ENCODE results near the gene CSF1.

Gene CSF1

GRCh38 chr1:109885589-109885988 lies 25.1 kb upstream of the CSF1 start:
- no peaks in the 10 kb centered on the region for H3K36me3 ChIP-seq (ENCODE audit: control insufficient read depth, low read depth, low read length)
- H3K27me3 ChIP-seq (ENCODE audit: control insufficient read depth, insufficient read depth, low read length): no peaks in the 10 kb centered on the region
- H3K9me3 ChIP-seq (ENCODE audit: control insufficient read depth, low read depth, low read length): no peaks in the 10 kb centered on the region
- no peak overlapping the region for H3K27ac ChIP-seq (ENCODE audit: low read length)
- H3K4me1 ChIP-seq (ENCODE audit: control insufficient read depth, low read depth, low read length): no peaks in the 10 kb centered on the region
- H3K9ac ChIP-seq (ENCODE audit: low read length): no peak overlapping the region
- H3K4me3 ChIP-seq (ENCODE audit: low read length): no peak overlapping the region

GRCh38 chr1:109886827-109887226 lies 23.8 kb upstream of the CSF1 start:
- no peaks in the 10 kb centered on the region for H3K4me1 ChIP-seq (ENCODE audit: control insufficient read depth, low read depth, low read length)
- no peaks in the 10 kb centered on the region for H3K36me3 ChIP-seq (ENCODE audit: control insufficient read depth, low read depth, low read length)
- no peak overlapping the region for H3K9ac ChIP-seq (ENCODE audit: low read length)
- H3K27me3 ChIP-seq (ENCODE audit: control insufficient read depth, insufficient read depth, low read length): no peaks in the 10 kb centered on the region
- no peak overlapping the region for H3K27ac ChIP-seq (ENCODE audit: low read length)
- H3K9me3 ChIP-seq (ENCODE audit: control insufficient read depth, low read depth, low read length): no peaks in the 10 kb centered on the region
- no peak overlapping the region for H3K4me3 ChIP-seq (ENCODE audit: low read length)

- Histone ChIP-seq H3K36me3 (ENCODE audit: control insufficient read depth, low read depth, low read length) (no peaks in the 10 kb centered on the region), H3K9me3 (ENCODE audit: control insufficient read depth, low read depth, low read length) (no peaks in the 10 kb centered on the region), H3K4me1 (ENCODE audit: control insufficient read depth, low read depth, low read length) (no peaks in the 10 kb centered on the region), H3K4me3 (ENCODE audit: low read length) (no peak overlapping the region), H3K9ac (ENCODE audit: low read length) (no peak overlapping the region), H3K27me3 (ENCODE audit: control insufficient read depth, insufficient read depth, low read length) (no peaks in the 10 kb centered on the region), H3K27ac (ENCODE audit: low read length) (no peak overlapping the region)
Observed at GRCh38 chr1:109887271-109887670, 23.4 kb upstream of the CSF1 start.

GRCh38 chr1:109887884-109888283 lies 22.8 kb upstream of the CSF1 start:
- Histone ChIP-seq H3K4me1 (ENCODE audit: control insufficient read depth, low read depth, low read length) (no peaks in the 10 kb centered on the region), H3K9me3 (ENCODE audit: control insufficient read depth, low read depth, low read length) (no peaks in the 10 kb centered on the region), H3K36me3 (ENCODE audit: control insufficient read depth, low read depth, low read length) (no peaks in the 10 kb centered on the region), H3K27ac (ENCODE audit: low read length) (no peak overlapping the region), H3K4me3 (ENCODE audit: low read length) (no peak overlapping the region), H3K27me3 (ENCODE audit: control insufficient read depth, insufficient read depth, low read length) (no peaks in the 10 kb centered on the region), H3K9ac (ENCODE audit: low read length) (no peak overlapping the region)

GRCh38 chr1:109889094-109889493 lies 21.6 kb upstream of the CSF1 start:
- Histone ChIP-seq H3K27ac (ENCODE audit: low read length) (no peak overlapping the region), H3K27me3 (ENCODE audit: control insufficient read depth, insufficient read depth, low read length) (no peaks in the 10 kb centered on the region), H3K36me3 (ENCODE audit: control insufficient read depth, low read depth, low read length) (no peaks in the 10 kb centered on the region), H3K4me3 (ENCODE audit: low read length) (no peak overlapping the region), H3K9ac (ENCODE audit: low read length) (no peak overlapping the region), H3K9me3 (ENCODE audit: control insufficient read depth, low read depth, low read length) (no peaks in the 10 kb centered on the region), H3K4me1 (ENCODE audit: control insufficient read depth, low read depth, low read length) (no peaks in the 10 kb centered on the region)

GRCh38 chr1:109890115-109890953 lies 20.3 kb upstream of the CSF1 start:
- no peaks in the 10 kb centered on the region for H3K27me3 ChIP-seq (ENCODE audit: control insufficient read depth, insufficient read depth, low read length)
- H3K4me3 ChIP-seq (ENCODE audit: low read length): no peak overlapping the region
- H3K9ac ChIP-seq (ENCODE audit: low read length): no peak overlapping the region
- H3K36me3 ChIP-seq (ENCODE audit: control insufficient read depth, low read depth, low read length): no peaks in the 10 kb centered on the region
- H3K9me3 ChIP-seq (ENCODE audit: control insufficient read depth, low read depth, low read length): no peaks in the 10 kb centered on the region
- no peak overlapping the region for H3K27ac ChIP-seq (ENCODE audit: low read length)
- no peaks in the 10 kb centered on the region for H3K4me1 ChIP-seq (ENCODE audit: control insufficient read depth, low read depth, low read length)

GRCh38 chr1:109891930-109892329 lies 18.7 kb upstream of the CSF1 start:
- Histone ChIP-seq H3K9me3 (ENCODE audit: control insufficient read depth, low read depth, low read length) (no peaks in the 10 kb centered on the region), H3K9ac (ENCODE audit: low read length) (no peak overlapping the region), H3K36me3 (ENCODE audit: control insufficient read depth, low read depth, low read length) (no peaks in the 10 kb centered on the region), H3K27me3 (ENCODE audit: control insufficient read depth, insufficient read depth, low read length) (no peaks in the 10 kb centered on the region), H3K4me3 (ENCODE audit: low read length) (no peak overlapping the region), H3K4me1 (ENCODE audit: control insufficient read depth, low read depth, low read length) (no peaks in the 10 kb centered on the region), H3K27ac (ENCODE audit: low read length) (no peak overlapping the region)

- no peaks in the 10 kb centered on the region for H3K36me3 ChIP-seq (ENCODE audit: control insufficient read depth, low read depth, low read length)
- no peak overlapping the region for H3K9ac ChIP-seq (ENCODE audit: low read length)
- no peaks in the 10 kb centered on the region for H3K4me1 ChIP-seq (ENCODE audit: control insufficient read depth, low read depth, low read length)
- H3K27me3 ChIP-seq (ENCODE audit: control insufficient read depth, insufficient read depth, low read length): no peaks in the 10 kb centered on the region
- no peak overlapping the region for H3K27ac ChIP-seq (ENCODE audit: low read length)
- H3K9me3 ChIP-seq (ENCODE audit: control insufficient read depth, low read depth, low read length): no peaks in the 10 kb centered on the region
- H3K4me3 ChIP-seq (ENCODE audit: low read length): no peak overlapping the region
Observed at GRCh38 chr1:109892561-109893368, 17.9 kb upstream of the CSF1 start.

- Histone ChIP-seq H3K27me3 (ENCODE audit: control insufficient read depth, insufficient read depth, low read length) (no peaks in the 10 kb centered on the region), H3K4me1 (ENCODE audit: control insufficient read depth, low read depth, low read length) (no peaks in the 10 kb centered on the region), H3K9ac (ENCODE audit: low read length) (no peak overlapping the region), H3K27ac (ENCODE audit: low read length) (no peak overlapping the region), H3K36me3 (ENCODE audit: control insufficient read depth, low read depth, low read length) (no peaks in the 10 kb centered on the region), H3K9me3 (ENCODE audit: control insufficient read depth, low read depth, low read length) (no peaks in the 10 kb centered on the region), H3K4me3 (ENCODE audit: low read length) (no peak overlapping the region)
Observed at GRCh38 chr1:109893532-109894171, 17.0 kb upstream of the CSF1 start.

DNA sequence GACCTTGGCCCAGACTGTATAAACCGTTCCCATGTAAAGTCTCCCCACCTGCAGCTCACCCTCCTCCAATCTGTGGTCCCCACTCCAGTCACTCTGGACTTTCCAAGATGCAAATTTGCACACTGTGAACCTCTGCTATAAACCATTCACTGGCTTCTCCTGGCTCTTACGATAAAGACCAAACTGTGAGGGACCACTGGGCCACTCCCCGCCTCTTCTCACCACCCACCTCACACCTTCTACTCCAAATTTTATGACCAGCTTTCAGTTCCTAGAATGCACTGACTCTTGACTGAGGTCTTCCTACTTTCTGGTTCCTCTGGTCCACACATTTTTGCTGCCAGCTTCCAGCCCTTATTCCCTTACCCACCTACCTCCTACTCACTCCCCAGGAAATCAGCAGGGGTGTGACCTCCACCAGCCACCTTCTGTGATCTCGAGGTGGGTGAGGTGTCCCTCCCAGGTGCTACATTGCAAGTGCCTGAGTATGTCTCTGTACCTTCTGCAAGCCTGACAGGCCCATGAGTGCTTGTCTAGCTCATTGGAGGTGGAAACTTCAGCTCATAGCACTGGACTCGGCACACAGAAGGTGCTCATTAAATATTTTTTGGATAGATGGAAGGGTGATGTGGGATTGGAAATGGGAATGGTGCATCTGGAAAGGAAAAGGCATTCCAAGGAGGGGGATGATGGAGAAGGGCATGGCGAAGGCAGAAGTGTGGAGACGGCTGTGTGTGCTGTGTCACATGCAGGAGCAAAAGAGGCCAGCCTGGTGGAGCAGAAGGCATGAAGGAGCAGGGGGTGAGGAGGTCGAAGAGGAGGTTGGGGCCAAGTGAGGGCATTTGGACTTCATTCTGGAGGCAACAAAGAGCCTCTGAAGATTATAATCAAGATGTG lies 15.6 kb upstream of the CSF1 start:
- Histone ChIP-seq H3K36me3 (ENCODE audit: control insufficient read depth, low read depth, low read length) (no peaks in the 10 kb centered on the region), H3K9ac (ENCODE audit: low read length) (no peak overlapping the region), H3K4me3 (ENCODE audit: low read length) (no peak overlapping the region), H3K27me3 (ENCODE audit: control insufficient read depth, insufficient read depth, low read length) (no peaks in the 10 kb centered on the region), H3K9me3 (ENCODE audit: control insufficient read depth, low read depth, low read length) (no peaks in the 10 kb centered on the region), H3K27ac (ENCODE audit: low read length) (no peak overlapping the region), H3K4me1 (ENCODE audit: control insufficient read depth, low read depth, low read length) (no peaks in the 10 kb centered on the region)

All from iPS-18a (cell line).